K562 (cell line): ENCODE measurements around the gene HSD17B12. TPM values are rescaled to one million over a fixed set of nuclear protein-coding genes. Genes with fewer than 3 reads are reported as not detected.
A peak's percentile ranks its signal among the peaks of the same experiment; 100 is the strongest.

Source experiments
- HDAC2 ChIP-seq: fragments of 450-650 bp; IDR thresholded peaks from 2 replicates; pipeline ENCODE4 v1.6.1; 2016; ENCODE audit warnings: mild to moderate bottlenecking
- HDAC3 ChIP-seq: fragments of 450-650 bp; IDR thresholded peaks from 2 replicates; pipeline ENCODE4 v1.6.1; 2018; ENCODE audit warnings: borderline replicate concordance, mild to moderate bottlenecking, moderate library complexity; ENCODE audit not compliant: partially characterized antibody
- HSF4 ChIP-seq: fragments of 250-450 bp; sonication (Bioruptor Pico); IDR thresholded peaks from 2 replicates; pipeline ENCODE4 v2.1.2; 2022; ENCODE audit warnings: mild to moderate bottlenecking, moderate library complexity, borderline replicate concordance
- KDM2B ChIP-seq: fragments of 250-450 bp; sonication (Bioruptor Pico); IDR thresholded peaks from 2 replicates; pipeline ENCODE4 v1.8.0; 2021; ENCODE audit warnings: mild to moderate bottlenecking, moderate library complexity
- KLF1 ChIP-seq: fragments of 450-650 bp; IDR thresholded peaks from 2 replicates; pipeline ENCODE4 v1.6.1; 2016; ENCODE audit warnings: missing genetic modification characterization, missing compliant biosample characterization
- MYC ChIP-seq, 2 experiments: fragments of 250-450 bp in 1 of 2; sonication (Bioruptor Pico) in 1 of 2; IDR thresholded peaks; 2 replicates each; pipeline versions ENCODE4 v1.5.1 to v1.6.1; 2012 to 2021; ENCODE audit warnings: low read depth in 2 of 2, borderline replicate concordance in 1 of 2, improper control_type of control experiment in 1 of 2, low read length in 1 of 2, mild to moderate bottlenecking in 1 of 2, moderate library complexity in 1 of 2
- NR4A1 ChIP-seq, 2 experiments: fragments of 250-450 bp in 1 of 2; fragments of 450-650 bp in 1 of 2; sonication (Bioruptor Pico) in 1 of 2; IDR thresholded peaks; 2 replicates each; pipeline versions ENCODE4 v1.4.0 to v1.6.1; 2016 to 2020; ENCODE audit warnings: mild to moderate bottlenecking in 2 of 2, missing compliant biosample characterization in 1 of 2, missing genetic modification characterization in 1 of 2, moderate library complexity in 1 of 2
- POU5F1 ChIP-seq: fragments of 150-350 bp; IDR thresholded peaks from 2 replicates; pipeline ENCODE4 v1.6.1; 2014; ENCODE audit warnings: borderline replicate concordance, low read length, low read depth, mild to moderate bottlenecking; ENCODE audit not compliant: partially characterized antibody
- PTBP1 ChIP-seq: fragments of 200-400 bp; formaldehyde crosslinking; IDR thresholded peaks from 2 replicates; pipeline ENCODE4 v1.6.1; 2017; ENCODE audit warnings: low read depth, low read length
- PYGO2 ChIP-seq: fragments of 450-650 bp; IDR thresholded peaks from 2 replicates; pipeline ENCODE4 v1.6.1; 2016; ENCODE audit warnings: mild to moderate bottlenecking, missing genetic modification characterization, moderate library complexity, missing compliant biosample characterization
- SMAD4 ChIP-seq: fragments of 250-450 bp; sonication (Bioruptor Pico); conservative IDR thresholded peaks from 2 replicates; pipeline ENCODE4 v1.8.0; 2021; ENCODE audit warnings: inconsistent platforms, mild to moderate bottlenecking, moderate library complexity
- STAT5A ChIP-seq: IDR thresholded peaks from 2 replicates; pipeline ENCODE4 v1.6.1; 2012; ENCODE audit warnings: low read length, inconsistent platforms, borderline replicate concordance
- TBL1XR1 ChIP-seq, 2 experiments: IDR thresholded peaks; 2 replicates each; pipeline ENCODE4 v1.6.1; 2012; ENCODE audit warnings: improper control_type of control experiment in 2 of 2, low read length in 2 of 2, mild to moderate bottlenecking in 1 of 2
- ZNF239 ChIP-seq: fragments of 250-450 bp; sonication (Bioruptor Pico); IDR thresholded peaks from 2 replicates; pipeline ENCODE4 v1.4.0; 2020; ENCODE audit warnings: mild to moderate bottlenecking
- ZNF41 ChIP-seq: fragments of 250-450 bp; sonication (Bioruptor Pico); conservative IDR thresholded peaks from 2 replicates; pipeline ENCODE4 v1.4.0; 2020; ENCODE audit warnings: mild to moderate bottlenecking
- ZNF436 ChIP-seq: fragments of 250-450, 450-650 bp; sonication (Bioruptor Pico); formaldehyde crosslinking; IDR thresholded peaks from 2 replicates; pipeline ENCODE4 v1.7.0; 2020; ENCODE audit warnings: mild to moderate bottlenecking
- ZNF583 ChIP-seq: fragments of 250-450 bp; sonication (Bioruptor Pico); IDR thresholded peaks from 2 replicates; pipeline ENCODE4 v1.4.0; 2020
- polyA plus RNA-seq, 8 experiments: library from polyadenylated mRNA; depleted of rRNA in 4 of 8; stranded (reverse) in 5 of 8; unstranded in 3 of 8; fragments of >200 nt; fragmentation: Nextera tagmentation in 2 of 8; fragmentation: Illumina TruSeq in 1 of 8; extraction: Ambion mirVana in 2 of 8; extraction: Trizol in 1 of 8; gene quantifications; 2 replicates each; pipeline versions ENCODE4 v1.2.1 to v1.2.3, GENCODE V29; 2011 to 2014; ENCODE audit warnings: inconsistent platforms in 1 of 8, missing spikeins in 1 of 8
- total RNA-seq, 7 experiments: library from RNA; depleted of rRNA in 6 of 7; stranded (reverse); fragments of >200 nt in 6 of 7; fragmentation: Illumina TruSeq in 2 of 7; extraction: Trizol in 2 of 7; gene quantifications; 2 replicates each; pipeline versions ENCODE4 v1.2.1 to v1.2.3, GENCODE V29; 2011 to 2021; ENCODE audit warnings: low replicate concordance in 1 of 7
- TF ChIP-seq, protein P1 (sequence below): fragments of 450-650 bp; IDR thresholded peaks from one replicate; pipeline ENCODE4 v1.6.1; 2018; ENCODE audit warnings: mild to moderate bottlenecking, moderate library complexity; ENCODE audit not compliant: partially characterized antibody
- TF ChIP-seq, protein P2 (sequence below), 2 experiments: fragments of 450-650 bp in 1 of 2; sonication (generic) in 1 of 2; formaldehyde crosslinking in 1 of 2; IDR thresholded peaks in 1 of 2; conservative IDR thresholded peaks in 1 of 2; 2 replicates each; pipeline versions ENCODE4 v1.6.1 to v1.8.1; 2016 to 2023; ENCODE audit warnings: mild to moderate bottlenecking in 2 of 2, moderate library complexity in 2 of 2, inconsistent platforms in 1 of 2, missing genetic modification reagents in 1 of 2
- TF ChIP-seq, protein P3 (sequence below): sonication (generic); formaldehyde crosslinking; IDR thresholded peaks from 2 replicates; pipeline ENCODE4 v1.8.0; 2022; ENCODE audit warnings: missing genetic modification reagents, mild to moderate bottlenecking, moderate library complexity, borderline replicate concordance
- TF ChIP-seq, protein P4 (sequence below): sonication (generic); formaldehyde crosslinking; IDR thresholded peaks from 2 replicates; pipeline ENCODE4 v1.8.1; 2022; ENCODE audit warnings: missing genetic modification reagents
- TF ChIP-seq, protein P5 (sequence below): fragments of 250-450 bp; sonication (Bioruptor Pico); IDR thresholded peaks from 2 replicates; pipeline ENCODE4 v1.4.0; 2020

Gene HSD17B12
- total and polyA plus RNA-seq, 9 of the 15 experiments (the other 6 are each of a cell fraction or from before 2014, with no cell fraction given): 9.1 to 34.5 (median 23.3) TPM

DNA sequence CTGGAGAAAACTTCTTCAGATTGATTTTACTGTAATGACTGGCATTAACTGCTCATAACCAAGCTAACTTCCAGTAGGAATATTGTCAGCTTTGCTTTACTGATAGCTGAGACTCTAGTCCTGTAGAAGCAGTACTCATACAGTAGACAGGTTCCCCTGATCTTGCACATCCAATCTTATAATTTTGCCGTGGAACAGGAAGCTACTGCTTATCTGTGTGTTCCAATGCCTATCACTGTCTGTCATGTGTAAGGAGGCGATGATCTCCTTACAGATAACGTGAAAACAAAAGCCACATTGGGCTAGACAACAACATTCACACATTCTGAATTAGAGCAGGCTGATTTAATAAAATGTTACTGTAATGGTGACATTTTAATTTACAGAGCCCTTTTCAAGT lies 13.2 kb downstream of the HSD17B12 start (continued):
- TF ChIP-seq PYGO2 (tag) (peak; percentile 81), ZNF41 (no peak), ZNF583 (CRISPR knock-in tag) (no peak), POU5F1 (no peak), ZNF436 (CRISPR knock-in tag) (no peak), SMAD4 (CRISPR knock-in tag) (peak; percentile 93), HSF4 (no peak), KDM2B (CRISPR knock-in tag) (no peak), HDAC3 (peak; percentile 56), MYC (IDR thresholded peaks at IDR 0.05; ENCODE audit: low read depth, low read length) (peak; percentile 69), MYC (CRISPR knock-in tag; IDR thresholded peaks at IDR 0.05; ENCODE audit: borderline replicate concordance, low read depth) (no peak), STAT5A (peak; percentile 64; the same call in 1 of the 2 replicates), KLF1 (tag) (no peak), TBL1XR1 (IDR thresholded peaks at IDR 0.05; ENCODE audit: low read length in 2 of 2) (peak in 1 of 2 experiments; percentile 79; a peak in 1 of 4 replicates), ZNF239 (CRISPR knock-in tag) (peak; percentile 59), HDAC2 (no peak; the same call in 1 of the 2 replicates), NR4A1 (CRISPR knock-in tag; IDR thresholded peaks at IDR 0.05) (no peak), NR4A1 (tag; IDR thresholded peaks at IDR 0.05) (no peak), PTBP1 (no peak)
- TF ChIP-seq, protein P1, sequence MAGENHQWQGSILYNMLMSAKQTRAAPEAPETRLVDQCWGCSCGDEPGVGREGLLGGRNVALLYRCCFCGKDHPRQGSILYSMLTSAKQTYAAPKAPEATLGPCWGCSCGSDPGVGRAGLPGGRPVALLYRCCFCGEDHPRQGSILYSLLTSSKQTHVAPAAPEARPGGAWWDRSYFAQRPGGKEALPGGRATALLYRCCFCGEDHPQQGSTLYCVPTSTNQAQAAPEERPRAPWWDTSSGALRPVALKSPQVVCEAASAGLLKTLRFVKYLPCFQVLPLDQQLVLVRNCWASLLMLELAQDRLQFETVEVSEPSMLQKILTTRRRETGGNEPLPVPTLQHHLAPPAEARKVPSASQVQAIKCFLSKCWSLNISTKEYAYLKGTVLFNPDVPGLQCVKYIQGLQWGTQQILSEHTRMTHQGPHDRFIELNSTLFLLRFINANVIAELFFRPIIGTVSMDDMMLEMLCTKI: no peak
- TF ChIP-seq, protein P2, sequence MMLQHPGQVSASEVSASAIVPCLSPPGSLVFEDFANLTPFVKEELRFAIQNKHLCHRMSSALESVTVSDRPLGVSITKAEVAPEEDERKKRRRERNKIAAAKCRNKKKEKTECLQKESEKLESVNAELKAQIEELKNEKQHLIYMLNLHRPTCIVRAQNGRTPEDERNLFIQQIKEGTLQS (IDR thresholded peaks at IDR 0.05): no peak
- TF ChIP-seq, protein P2 (CRISPR knock-in tag; conservative IDR thresholded peaks at IDR 0.05): no peak
- TF ChIP-seq, protein P3, sequence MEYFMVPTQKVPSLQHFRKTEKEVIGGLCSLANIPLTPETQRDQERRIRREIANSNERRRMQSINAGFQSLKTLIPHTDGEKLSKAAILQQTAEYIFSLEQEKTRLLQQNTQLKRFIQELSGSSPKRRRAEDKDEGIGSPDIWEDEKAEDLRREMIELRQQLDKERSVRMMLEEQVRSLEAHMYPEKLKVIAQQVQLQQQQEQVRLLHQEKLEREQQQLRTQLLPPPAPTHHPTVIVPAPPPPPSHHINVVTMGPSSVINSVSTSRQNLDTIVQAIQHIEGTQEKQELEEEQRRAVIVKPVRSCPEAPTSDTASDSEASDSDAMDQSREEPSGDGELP (CRISPR knock-in tag): no peak
- TF ChIP-seq, protein P4, sequence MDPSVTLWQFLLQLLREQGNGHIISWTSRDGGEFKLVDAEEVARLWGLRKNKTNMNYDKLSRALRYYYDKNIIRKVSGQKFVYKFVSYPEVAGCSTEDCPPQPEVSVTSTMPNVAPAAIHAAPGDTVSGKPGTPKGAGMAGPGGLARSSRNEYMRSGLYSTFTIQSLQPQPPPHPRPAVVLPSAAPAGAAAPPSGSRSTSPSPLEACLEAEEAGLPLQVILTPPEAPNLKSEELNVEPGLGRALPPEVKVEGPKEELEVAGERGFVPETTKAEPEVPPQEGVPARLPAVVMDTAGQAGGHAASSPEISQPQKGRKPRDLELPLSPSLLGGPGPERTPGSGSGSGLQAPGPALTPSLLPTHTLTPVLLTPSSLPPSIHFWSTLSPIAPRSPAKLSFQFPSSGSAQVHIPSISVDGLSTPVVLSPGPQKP (CRISPR knock-in tag): no peak
- TF ChIP-seq, protein P5, sequence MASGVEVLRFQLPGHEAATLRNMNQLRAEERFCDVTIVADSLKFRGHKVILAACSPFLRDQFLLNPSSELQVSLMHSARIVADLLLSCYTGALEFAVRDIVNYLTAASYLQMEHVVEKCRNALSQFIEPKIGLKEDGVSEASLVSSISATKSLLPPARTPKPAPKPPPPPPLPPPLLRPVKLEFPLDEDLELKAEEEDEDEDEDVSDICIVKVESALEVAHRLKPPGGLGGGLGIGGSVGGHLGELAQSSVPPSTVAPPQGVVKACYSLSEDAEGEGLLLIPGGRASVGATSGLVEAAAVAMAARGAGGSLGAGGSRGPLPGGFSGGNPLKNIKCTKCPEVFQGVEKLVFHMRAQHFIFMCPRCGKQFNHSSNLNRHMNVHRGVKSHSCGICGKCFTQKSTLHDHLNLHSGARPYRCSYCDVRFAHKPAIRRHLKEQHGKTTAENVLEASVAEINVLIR (CRISPR knock-in tag): no peak
